Thoracic aorta (tissue), 2 donors: Measurements from ENCODE around the gene NMT2. TPM values are rescaled to one million over a fixed set of nuclear protein-coding genes. Genes with fewer than 3 reads are reported as not detected.

Experiments
- ATAC-seq: fragments of 150-250 bp; one replicate; pipeline ENCODE4 v1.8.0; 2017; ENCODE audit warnings: low read depth; ENCODE audit not compliant: insufficient number of reproducible peaks, low FRiP score
- DNase-seq: peaks from one replicate; pipeline ENCODE4 v3.0.0-alpha.2; 2020; ENCODE audit warnings: low spot score
- H3K27ac ChIP-seq, 2 donors: fragments of 200-600 bp; sonication (generic); 1 replicate in 1 of 2; 2 replicates in 1 of 2; pipeline ENCODE4 v1.5.1; 2016; ENCODE audit warnings: mild to moderate bottlenecking in 2 of 2, moderate library complexity in 2 of 2
- H3K27me3 ChIP-seq: fragments of 200-600 bp; sonication (generic); replicated peaks from 2 replicates; pipeline ENCODE4 v1.6.0; 2016; ENCODE audit warnings: mild to moderate bottlenecking; ENCODE audit not compliant: insufficient read depth
- H3K36me3 ChIP-seq: fragments of 200-600 bp; sonication (generic); one replicate; pipeline ENCODE4 v1.5.1; 2016
- H3K4me1 ChIP-seq, 2 donors: fragments of 200-600 bp; sonication (generic); 1 replicate in 1 of 2; 2 replicates in 1 of 2; pipeline versions ENCODE4 v1.5.1 to v1.6.0; 2016; ENCODE audit warnings: low read depth in 2 of 2, mild to moderate bottlenecking in 1 of 2; ENCODE audit not compliant: control insufficient read depth in 1 of 2
- H3K4me3 ChIP-seq: fragments of 200-600 bp; sonication (generic); 2 replicates; pipeline ENCODE4 v1.5.1; 2016; ENCODE audit warnings: mild to moderate bottlenecking
- H3K9me3 ChIP-seq: fragments of 200-600 bp; sonication (generic); 2 replicates; pipeline ENCODE4 v1.5.1; 2016
- total RNA-seq, 2 donors: library from RNA; depleted of rRNA; stranded (reverse); fragments of >200 nt; gene quantifications; one replicate each; pipeline versions ENCODE4 v1.1.0 to v1.2.3, GENCODE V29; 2016
- TF ChIP-seq, protein P1 (sequence below): fragments of 200-600 bp; sonication (generic); IDR thresholded peaks from one replicate; pipeline ENCODE4 v1.5.1; 2019; ENCODE audit warnings: antibody characterized with exemption

Gene NMT2
- total RNA-seq, 2 donors from 2014 or later, result 15.0 to 18.7 TPM

- Histone ChIP-seq H3K27ac (no peak overlapping the region), H3K9me3 (no peaks in the 10 kb centered on the region), H3K36me3 (no peaks in the 10 kb centered on the region), H3K4me3 (no peak overlapping the region), H3K27me3 (no peaks in the 10 kb centered on the region), H3K4me1 (no peaks in the 10 kb centered on the region)
- TF ChIP-seq, protein P1, sequence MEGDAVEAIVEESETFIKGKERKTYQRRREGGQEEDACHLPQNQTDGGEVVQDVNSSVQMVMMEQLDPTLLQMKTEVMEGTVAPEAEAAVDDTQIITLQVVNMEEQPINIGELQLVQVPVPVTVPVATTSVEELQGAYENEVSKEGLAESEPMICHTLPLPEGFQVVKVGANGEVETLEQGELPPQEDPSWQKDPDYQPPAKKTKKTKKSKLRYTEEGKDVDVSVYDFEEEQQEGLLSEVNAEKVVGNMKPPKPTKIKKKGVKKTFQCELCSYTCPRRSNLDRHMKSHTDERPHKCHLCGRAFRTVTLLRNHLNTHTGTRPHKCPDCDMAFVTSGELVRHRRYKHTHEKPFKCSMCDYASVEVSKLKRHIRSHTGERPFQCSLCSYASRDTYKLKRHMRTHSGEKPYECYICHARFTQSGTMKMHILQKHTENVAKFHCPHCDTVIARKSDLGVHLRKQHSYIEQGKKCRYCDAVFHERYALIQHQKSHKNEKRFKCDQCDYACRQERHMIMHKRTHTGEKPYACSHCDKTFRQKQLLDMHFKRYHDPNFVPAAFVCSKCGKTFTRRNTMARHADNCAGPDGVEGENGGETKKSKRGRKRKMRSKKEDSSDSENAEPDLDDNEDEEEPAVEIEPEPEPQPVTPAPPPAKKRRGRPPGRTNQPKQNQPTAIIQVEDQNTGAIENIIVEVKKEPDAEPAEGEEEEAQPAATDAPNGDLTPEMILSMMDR, result no peak
- ATAC-seq, result no peak
- DNase-seq, result no peak
Measured at GRCh38 chr10:15158972-15159371, 9.5 kb downstream of the NMT2 start.

GRCh38 chr10:15158448-15158847, 10.0 kb downstream of the NMT2 start:
- ATAC-seq (no peak), DNase-seq (no peak)
- Histone ChIP-seq H3K4me1 (no peaks in the 10 kb centered on the region), H3K36me3 (no peaks in the 10 kb centered on the region), H3K4me3 (no peak overlapping the region), H3K9me3 (no peaks in the 10 kb centered on the region), H3K27ac (no peak overlapping the region), H3K27me3 (no peaks in the 10 kb centered on the region)
- TF ChIP-seq, protein P1, result no peak

DNA sequence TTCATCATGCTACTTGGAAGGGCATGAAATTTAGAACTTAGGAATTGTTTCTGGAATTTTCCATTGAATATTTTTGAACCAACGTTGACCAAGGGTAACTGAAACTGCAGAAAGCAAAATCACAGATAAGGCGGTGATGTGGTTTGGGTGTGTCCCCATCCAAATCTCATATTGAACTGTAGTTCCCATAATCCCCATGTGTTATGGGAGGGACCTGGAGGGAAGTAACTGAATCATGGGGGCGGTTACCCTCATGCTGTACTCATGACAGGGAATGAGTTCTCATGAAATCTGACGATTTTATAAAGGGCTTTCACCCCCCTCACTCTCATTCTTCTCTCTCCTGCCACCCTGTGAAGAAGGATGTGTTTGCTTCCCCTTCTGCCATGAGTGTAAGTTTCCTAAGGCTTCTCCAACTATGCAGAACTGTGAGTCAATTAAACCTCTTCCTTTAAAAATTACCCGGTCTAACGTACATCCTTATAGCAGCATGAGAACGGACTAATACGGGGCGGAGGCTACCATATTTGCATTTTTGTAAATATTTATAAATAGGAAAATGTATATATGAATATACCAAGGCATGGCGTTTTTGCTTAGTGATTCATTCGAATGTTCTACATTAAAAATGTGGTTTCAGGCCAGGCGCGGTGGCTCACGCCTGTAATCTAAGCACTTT, 12.4 kb downstream of the NMT2 start:
- no peaks in the 10 kb centered on the region for H3K36me3 ChIP-seq
- no peak overlapping the region for H3K27ac ChIP-seq
- DNase-seq (no peak), ATAC-seq (no peak)
- H3K27me3 ChIP-seq, result no peaks in the 10 kb centered on the region
- no peaks in the 10 kb centered on the region for H3K4me1 ChIP-seq
- TF ChIP-seq, protein P1, result no peak
- no peak overlapping the region for H3K4me3 ChIP-seq
- no peaks in the 10 kb centered on the region for H3K9me3 ChIP-seq

- Histone ChIP-seq H3K4me3 (no peak overlapping the region), H3K27me3 (no peaks in the 10 kb centered on the region), H3K27ac (no peak overlapping the region), H3K4me1 (no peaks in the 10 kb centered on the region), H3K9me3 (no peaks in the 10 kb centered on the region), H3K36me3 (no peaks in the 10 kb centered on the region)
- TF ChIP-seq, protein P1, result no peak
- ATAC-seq (no peak), DNase-seq (no peak)
Measured at GRCh38 chr10:15152556-15152955, 15.9 kb downstream of the NMT2 start.

DNA sequence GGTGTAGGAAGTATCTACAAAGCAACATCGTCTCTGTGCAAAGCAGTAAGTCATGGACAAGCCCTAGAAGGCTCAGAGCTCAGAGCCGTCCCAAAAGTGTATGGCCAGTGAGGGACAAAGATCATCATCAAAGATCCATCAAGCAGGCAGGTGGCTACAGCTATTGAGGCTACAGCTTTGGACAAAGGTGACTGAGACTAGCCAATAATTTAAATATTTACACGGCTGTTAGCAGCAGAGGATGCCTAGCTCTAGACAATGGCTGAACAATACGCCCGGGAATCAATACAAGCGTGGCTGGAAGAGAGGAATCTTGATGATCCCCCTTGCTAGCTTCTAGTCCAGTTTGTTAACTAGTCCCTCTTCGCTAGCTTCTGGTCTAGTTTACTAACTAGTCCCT, 17.9 kb downstream of the NMT2 start:
- no peak overlapping the region for H3K27ac ChIP-seq
- H3K4me1 ChIP-seq, result no peaks in the 10 kb centered on the region
- ATAC-seq (no peak), DNase-seq (no peak)
- H3K9me3 ChIP-seq, result no peaks in the 10 kb centered on the region
- H3K27me3 ChIP-seq, result no peaks in the 10 kb centered on the region
- no peaks in the 10 kb centered on the region for H3K36me3 ChIP-seq
- no peak overlapping the region for H3K4me3 ChIP-seq
- TF ChIP-seq, protein P1, result no peak
